Esophagus mucosa (tissue), 1 donor: ENCODE results near the gene CD28. TPM values are rescaled to one million over a fixed set of nuclear protein-coding genes. Genes with fewer than 3 reads are reported as not detected.
"Not testable (repeated sequence)": the region's sequence is repeated elsewhere in the genome, so short reads cannot be mapped to it uniquely, and the experiment has no call there.

ENCODE experiments used
- ATAC-seq: fragments of 200-7000 bp; cut with Tn5 transposase; one replicate; pipeline ENCODE4 v1.9.1; 2020
- total RNA-seq: library from RNA; stranded (reverse); gene quantifications from one replicate; pipeline ENCODE4 v1.2.4, GENCODE V29; 2023
- donor health status: DM: yes; HTN: yes; CAD: no.

CD28 gene
- total RNA-seq, 1 donor from 2014 or later: 0.28 TPM

DNA sequence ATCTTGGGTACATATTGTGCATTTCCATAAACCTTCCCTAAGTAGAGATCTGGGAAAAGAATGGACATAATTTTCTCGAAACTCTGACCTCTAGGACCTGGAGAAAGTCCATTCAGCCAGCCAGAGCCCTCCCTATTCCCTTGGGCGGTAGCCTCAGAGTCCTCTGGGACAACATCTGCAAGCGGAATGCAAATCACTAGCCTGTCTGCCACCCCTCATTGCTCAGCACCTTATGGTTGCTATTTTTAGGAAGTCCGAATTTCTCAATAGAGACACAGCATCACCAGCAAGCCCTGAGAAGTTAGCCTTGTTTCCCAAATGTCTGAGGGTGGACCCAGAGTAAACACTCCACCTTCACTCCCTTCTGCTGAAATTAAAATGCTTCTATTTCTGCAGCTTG is 17.6 kb upstream of the CD28 start:
- ATAC-seq: no peak

GRCh38 chr2:203689426-203690116 is 16.9 kb upstream of the CD28 start:
- no peak for ATAC-seq

GRCh38 chr2:203690117-203690431 is 16.4 kb upstream of the CD28 start:
- no peak for ATAC-seq

DNA sequence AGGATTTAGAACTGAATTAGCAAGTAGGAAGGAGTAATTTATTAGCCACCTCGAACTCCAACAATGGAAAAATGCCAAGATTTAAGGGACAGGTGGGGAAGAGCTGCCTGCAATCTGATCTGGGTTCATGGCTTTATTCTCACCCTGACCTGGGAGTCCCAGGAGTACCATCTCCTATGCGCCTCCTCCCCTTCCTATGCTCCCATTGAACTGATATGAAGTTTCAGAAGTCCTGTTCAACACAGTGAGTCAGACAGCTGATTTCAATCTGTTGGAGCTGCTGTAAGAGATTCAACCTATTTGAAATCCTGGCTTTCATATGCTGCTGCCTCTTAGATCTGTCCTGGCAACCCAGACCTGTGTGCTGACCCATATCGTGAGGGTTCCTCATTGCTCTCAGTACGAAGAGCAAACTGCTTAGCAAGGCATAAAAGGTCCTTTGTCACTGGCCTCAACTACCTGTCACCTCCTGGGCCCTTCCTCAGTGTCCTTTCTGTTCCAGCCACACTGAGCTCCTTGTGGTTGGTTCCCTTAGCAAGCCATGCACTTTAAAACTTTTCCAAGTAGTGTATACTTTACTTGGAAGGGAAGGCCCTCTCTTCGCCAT is 15.9 kb upstream of the CD28 start:
- ATAC-seq: no peak

DNA sequence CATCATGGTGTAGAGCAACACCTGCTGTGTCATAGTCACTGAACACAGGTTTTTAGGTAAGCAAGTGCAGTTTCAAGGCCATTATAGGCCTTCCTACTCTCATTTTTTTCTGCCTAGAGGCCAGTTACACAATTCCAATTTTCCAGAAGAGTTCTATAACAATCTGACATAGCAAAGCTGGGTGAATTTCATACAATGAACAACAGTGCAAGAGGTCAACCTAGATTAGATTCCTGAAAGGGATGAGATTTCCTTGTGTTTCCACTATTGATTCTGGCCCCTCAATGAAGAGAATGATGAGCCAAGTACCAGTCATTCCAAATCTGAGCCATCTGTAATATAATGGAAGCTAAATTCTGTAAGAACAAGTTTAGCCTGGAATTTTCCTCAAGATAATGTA is 15.3 kb upstream of the CD28 start:
- no peak for ATAC-seq

GRCh38 chr2:203692031-203692710 is 14.3 kb upstream of the CD28 start:
- no peak for ATAC-seq

- no peak for ATAC-seq
These were observed 13.1 kb upstream of the CD28 start for GRCh38 chr2:203693242-203693879.

DNA sequence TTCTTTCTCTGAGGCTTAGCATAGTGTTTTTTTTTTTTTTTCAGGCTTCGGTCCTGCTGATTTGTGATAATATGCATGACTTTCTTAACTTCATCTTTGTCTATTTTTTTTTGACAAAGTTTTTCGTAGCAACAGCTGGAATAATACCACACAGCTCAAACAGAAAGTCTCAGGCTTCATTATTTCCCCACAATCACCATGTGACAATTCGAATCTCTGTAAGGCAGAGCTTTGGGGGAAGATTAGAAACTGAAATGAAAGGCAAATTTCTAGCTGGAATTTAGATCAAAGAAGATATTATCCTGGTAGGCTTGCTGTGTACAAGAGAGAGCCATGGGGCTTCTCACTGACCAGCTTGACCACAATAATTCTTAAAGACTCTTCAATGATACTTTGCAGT is 12.2 kb upstream of the CD28 start:
- ATAC-seq: no peak

DNA sequence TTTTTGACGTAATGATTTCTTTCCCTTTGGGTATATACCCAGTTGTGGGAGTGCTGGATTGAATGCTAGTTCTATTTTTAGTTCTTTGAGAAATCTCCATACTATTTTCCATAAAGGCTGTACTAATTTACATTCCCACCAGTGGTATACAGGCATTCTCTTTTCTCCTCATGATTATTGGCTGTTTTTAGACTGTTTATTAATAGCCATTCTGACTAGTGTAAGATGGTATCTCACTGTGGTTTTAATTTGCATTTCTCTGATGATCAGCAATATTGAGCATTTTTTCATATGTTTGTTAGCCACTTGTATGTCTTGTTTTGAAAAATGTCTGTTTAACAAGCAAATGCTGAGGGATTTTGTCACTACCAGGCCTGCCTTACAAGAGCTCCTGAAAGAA is 9.2 kb upstream of the CD28 start:
- no peak for ATAC-seq

GRCh38 chr2:203697763-203698162 is 8.7 kb upstream of the CD28 start:
- ATAC-seq: not testable (repeated sequence)

DNA sequence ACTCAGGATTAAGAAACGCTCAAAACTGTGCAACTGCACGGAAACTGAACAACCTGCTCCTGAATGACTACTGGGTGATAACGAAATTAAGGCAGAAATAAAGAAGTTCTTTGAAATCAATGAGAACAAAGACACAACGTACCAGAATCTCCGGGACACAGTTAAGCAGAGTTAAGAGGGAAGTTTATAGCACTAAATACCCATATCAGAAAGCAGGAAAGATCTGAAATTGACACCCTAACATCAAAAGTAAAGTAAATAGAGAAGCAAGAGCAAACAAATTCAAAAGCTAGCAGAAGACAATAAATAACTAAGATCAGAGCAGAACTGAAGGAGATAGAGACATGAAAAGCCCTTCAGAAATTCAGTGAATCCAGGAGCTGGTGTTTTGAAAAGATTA is 8.0 kb upstream of the CD28 start:
- ATAC-seq: not testable (repeated sequence)

GRCh38 chr2:203704430-203704829 is 2.0 kb upstream of the CD28 start:
- no peak for ATAC-seq

- no peak for ATAC-seq
These were observed 1.3 kb upstream of the CD28 start for GRCh38 chr2:203705178-203705577.

- ATAC-seq: no peak
These were observed 1.1 kb downstream of the CD28 start for GRCh38 chr2:203707530-203707929.

GRCh38 chr2:203708846-203709396 is 2.5 kb downstream of the CD28 start:
- no peak for ATAC-seq

- no peak for ATAC-seq
These were observed 3.1 kb downstream of the CD28 start for GRCh38 chr2:203709416-203710040.

DNA sequence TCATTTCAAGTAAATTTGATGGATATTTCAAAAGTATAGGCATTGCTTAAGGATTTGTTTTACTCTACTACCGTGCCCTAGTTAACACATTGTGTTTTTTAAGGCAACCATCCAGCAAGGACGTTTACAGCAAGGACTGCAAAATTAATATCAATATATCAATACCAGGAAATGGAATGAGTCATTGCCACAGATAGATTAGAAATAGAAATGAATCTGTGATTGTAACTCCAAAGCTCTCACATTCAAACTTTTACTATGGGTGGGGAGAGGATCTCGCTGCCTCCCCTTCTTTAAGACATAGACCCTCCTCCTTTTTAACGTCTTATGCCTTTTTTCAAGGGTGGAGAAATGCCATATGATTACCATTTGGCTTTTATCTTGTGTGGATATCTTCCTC is 3.8 kb downstream of the CD28 start:
- ATAC-seq: no peak

- ATAC-seq: no peak
These were observed 4.5 kb downstream of the CD28 start for GRCh38 chr2:203710952-203711351.

GRCh38 chr2:203711399-203711798 is 5.0 kb downstream of the CD28 start:
- no peak for ATAC-seq

DNA sequence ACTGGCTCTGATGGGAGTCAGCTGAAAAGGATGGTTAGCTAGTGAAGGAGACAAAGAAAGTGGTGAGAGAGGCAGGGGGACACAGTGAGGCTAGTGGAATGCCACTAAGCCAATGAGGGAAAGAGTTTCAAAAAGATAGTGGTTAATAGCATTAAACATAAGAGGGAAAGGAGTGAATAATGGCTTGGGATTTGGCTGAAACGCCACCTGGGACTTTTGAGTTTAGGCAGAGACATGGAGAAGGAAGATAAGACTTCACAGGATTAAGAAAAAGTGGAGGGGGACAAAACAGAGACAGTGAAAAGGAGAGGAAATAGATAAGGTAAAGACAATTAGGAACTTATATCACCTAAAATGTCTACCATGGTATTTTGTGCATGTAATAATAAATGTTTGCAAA is 6.9 kb downstream of the CD28 start:
- ATAC-seq: no peak

GRCh38 chr2:203714112-203714511 is 7.7 kb downstream of the CD28 start:
- peak; percentile 59 for ATAC-seq

GRCh38 chr2:203715744-203716143 is 9.3 kb downstream of the CD28 start:
- no peak for ATAC-seq

- peak; percentile 52 for ATAC-seq
These were observed 11.6 kb downstream of the CD28 start for GRCh38 chr2:203718087-203718486.
